PFSK-1 (cell line): ENCODE data around the gene WDR44.

ENCODE experiments used
- TAF1 ChIP-seq: IDR thresholded peaks from 2 replicates; pipeline ENCODE4 v1.6.1; 2012; ENCODE audit warnings: low read length, control low read depth, borderline replicate concordance; ENCODE audit not compliant: insufficient read depth
- TF ChIP-seq, protein P1 (sequence below), 2 experiments: IDR thresholded peaks; 2 replicates each; pipeline versions ENCODE4 v1.6.1 to v1.8.0; 2011 to 2012; ENCODE audit warnings: low read depth in 2 of 2, low read length in 2 of 2, control low read depth in 1 of 2, inconsistent platforms in 1 of 2, mild to moderate bottlenecking in 1 of 2, moderate library complexity in 1 of 2; ENCODE audit not compliant: insufficient read depth in 1 of 2

DNA sequence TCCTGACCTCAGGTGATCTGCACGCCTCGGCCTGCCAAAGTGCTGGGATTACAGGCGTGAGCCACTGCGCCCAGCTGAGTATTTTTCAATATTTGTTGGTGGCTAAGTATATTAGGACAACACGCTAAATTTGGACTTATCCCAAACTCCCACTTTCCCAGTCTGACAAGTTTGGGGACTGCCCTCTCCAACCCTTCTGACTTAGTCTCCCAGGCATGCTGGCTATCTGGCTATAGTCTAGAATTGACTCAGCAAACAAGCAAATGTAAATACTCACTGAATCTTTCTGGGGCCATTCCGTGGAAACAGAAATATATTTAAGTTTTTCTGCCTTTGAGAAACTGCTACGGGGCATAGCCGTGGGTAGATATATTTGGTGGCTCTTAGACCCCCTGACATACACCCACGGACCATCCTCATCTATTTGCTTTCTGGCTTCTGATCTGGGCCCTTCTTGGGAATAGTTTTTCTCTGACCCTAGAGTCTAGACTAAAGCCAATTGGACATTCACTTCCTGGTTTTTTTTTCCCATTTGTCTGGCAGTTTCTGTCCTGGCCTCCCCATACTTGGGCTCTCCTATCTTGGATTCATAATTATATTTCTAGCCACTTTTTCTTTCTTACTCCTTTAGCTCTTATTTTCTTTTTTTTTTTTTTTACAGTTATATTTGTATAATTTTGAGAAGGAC lies 138.5 kb downstream of the WDR44 start:
- TF ChIP-seq, protein P1, sequence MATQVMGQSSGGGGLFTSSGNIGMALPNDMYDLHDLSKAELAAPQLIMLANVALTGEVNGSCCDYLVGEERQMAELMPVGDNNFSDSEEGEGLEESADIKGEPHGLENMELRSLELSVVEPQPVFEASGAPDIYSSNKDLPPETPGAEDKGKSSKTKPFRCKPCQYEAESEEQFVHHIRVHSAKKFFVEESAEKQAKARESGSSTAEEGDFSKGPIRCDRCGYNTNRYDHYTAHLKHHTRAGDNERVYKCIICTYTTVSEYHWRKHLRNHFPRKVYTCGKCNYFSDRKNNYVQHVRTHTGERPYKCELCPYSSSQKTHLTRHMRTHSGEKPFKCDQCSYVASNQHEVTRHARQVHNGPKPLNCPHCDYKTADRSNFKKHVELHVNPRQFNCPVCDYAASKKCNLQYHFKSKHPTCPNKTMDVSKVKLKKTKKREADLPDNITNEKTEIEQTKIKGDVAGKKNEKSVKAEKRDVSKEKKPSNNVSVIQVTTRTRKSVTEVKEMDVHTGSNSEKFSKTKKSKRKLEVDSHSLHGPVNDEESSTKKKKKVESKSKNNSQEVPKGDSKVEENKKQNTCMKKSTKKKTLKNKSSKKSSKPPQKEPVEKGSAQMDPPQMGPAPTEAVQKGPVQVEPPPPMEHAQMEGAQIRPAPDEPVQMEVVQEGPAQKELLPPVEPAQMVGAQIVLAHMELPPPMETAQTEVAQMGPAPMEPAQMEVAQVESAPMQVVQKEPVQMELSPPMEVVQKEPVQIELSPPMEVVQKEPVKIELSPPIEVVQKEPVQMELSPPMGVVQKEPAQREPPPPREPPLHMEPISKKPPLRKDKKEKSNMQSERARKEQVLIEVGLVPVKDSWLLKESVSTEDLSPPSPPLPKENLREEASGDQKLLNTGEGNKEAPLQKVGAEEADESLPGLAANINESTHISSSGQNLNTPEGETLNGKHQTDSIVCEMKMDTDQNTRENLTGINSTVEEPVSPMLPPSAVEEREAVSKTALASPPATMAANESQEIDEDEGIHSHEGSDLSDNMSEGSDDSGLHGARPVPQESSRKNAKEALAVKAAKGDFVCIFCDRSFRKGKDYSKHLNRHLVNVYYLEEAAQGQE (IDR thresholded peaks at IDR 0.05; ENCODE audit: insufficient read depth in 1 of 2, low read depth in 2 of 2, low read length in 2 of 2) = no peak
- no peak for TF ChIP-seq TAF1
